ENCODE measurements around the gene MAP10. TPM values are rescaled to one million over a fixed set of nuclear protein-coding genes. Genes with fewer than 3 reads are reported as not detected.
A peak's percentile ranks its signal among the peaks of the same experiment; 100 is the strongest.

The MAP10 gene
- total and polyA plus RNA-seq, 2 experiments from 2014 or later = 1.5 to 2.3 TPM

GRCh38 chr1:232766241-232766890 is 38.9 kb upstream of the MAP10 start:
- H3K4me2 ChIP-seq (ENCODE audit: unreplicated experiment) = no peak overlapping the region
- no peak overlapping the region for H3K9ac ChIP-seq
- H4K20me1 ChIP-seq (ENCODE audit: insufficient read depth) = no peaks in the 10 kb centered on the region
- H3K4me1 ChIP-seq (ENCODE audit: insufficient read depth) = peaks cover 11% of the 10 kb centered on the region
- no peak for DNase-seq
- H3K27me3 ChIP-seq (replicated peaks; ENCODE audit: insufficient read depth) = no peaks in the 10 kb centered on the region
- H3K79me2 ChIP-seq (ENCODE audit: insufficient read depth) = no peaks in the 10 kb centered on the region
- H3K9me2 ChIP-seq (ENCODE audit: insufficient read depth) = no peaks in the 10 kb centered on the region
- H3F3A ChIP-seq (ENCODE audit: insufficient read depth) = peaks cover 16% of the 10 kb centered on the region; the same call in 1 of the 2 replicates
- WGBS, 2 experiments (ENCODE audit: low coverage in 1 of 2, low lambda C conversion rate in 2 of 2, missing lambda C conversion rate in 2 of 2) = 80 to 81% methylated on average over 8 of the region's 8 CpGs
- no peak overlapping the region for H3K4me3 ChIP-seq
- in situ Hi-C loops (cut with MboI) = no loop called here
- peak overlapping the region; percentile 65; the same call in 1 of the 2 replicates for H2AFZ ChIP-seq
- TF ChIP-seq EZH2 (IDR thresholded peaks at IDR 0.05; ENCODE audit: insufficient read depth, poor library complexity, severe bottlenecking) (no peak), EZH2phosphoT487 (IDR thresholded peaks at IDR 0.05; ENCODE audit: insufficient read depth, low read depth) (no peak)
- no peaks in the 10 kb centered on the region for H3K9me3 ChIP-seq (ENCODE audit: low read depth)
- no peak overlapping the region for H3K27ac ChIP-seq
- no peaks in the 10 kb centered on the region for H3K36me3 ChIP-seq (ENCODE audit: low read depth)

- H3K4me3 ChIP-seq = no peak overlapping the region
- H3K79me2 ChIP-seq (ENCODE audit: insufficient read depth) = no peaks in the 10 kb centered on the region
Measured at GRCh38 chr1:232766904-232767303, 38.3 kb upstream of the MAP10 start.

GRCh38 chr1:232767305-232768074 is 37.7 kb upstream of the MAP10 start:
- Histone ChIP-seq H3K9me3 (ENCODE audit: low read depth) (no peaks in the 10 kb centered on the region), H3K36me3 (ENCODE audit: low read depth) (no peaks in the 10 kb centered on the region), H3K4me2 (ENCODE audit: unreplicated experiment) (peak overlapping the region; percentile 41), H3F3A (ENCODE audit: insufficient read depth) (peaks cover 16% of the 10 kb centered on the region; the same call in 1 of the 2 replicates), H3K27me3 (replicated peaks; ENCODE audit: insufficient read depth) (no peaks in the 10 kb centered on the region), H2AFZ (peak overlapping the region; percentile 65), H3K27ac (peak overlapping the region; percentile 20; the same call in 1 of the 2 replicates), H3K79me2 (ENCODE audit: insufficient read depth) (no peaks in the 10 kb centered on the region), H4K20me1 (ENCODE audit: insufficient read depth) (no peaks in the 10 kb centered on the region), H3K4me1 (ENCODE audit: insufficient read depth) (peaks cover 11% of the 10 kb centered on the region), H3K9me2 (ENCODE audit: insufficient read depth) (no peaks in the 10 kb centered on the region), H3K9ac (no peak overlapping the region), H3K4me3 (no peak overlapping the region)
- WGBS, 2 experiments (ENCODE audit: low coverage in 1 of 2, low lambda C conversion rate in 2 of 2, missing lambda C conversion rate in 2 of 2) = 17 to 21% methylated on average over 14 of the region's 14 CpGs
- TF ChIP-seq EZH2phosphoT487 (IDR thresholded peaks at IDR 0.05; ENCODE audit: insufficient read depth, low read depth) = no peak
- TF ChIP-seq EZH2 (IDR thresholded peaks at IDR 0.05; ENCODE audit: insufficient read depth, poor library complexity, severe bottlenecking) = no peak
- in situ Hi-C loops (cut with MboI) = no loop called here
- DNase-seq = peak; percentile 94

More at GRCh38 chr1:232766904-232767303, 38.3 kb upstream of the MAP10 start:
- no peak overlapping the region for H3K9ac ChIP-seq
- in situ Hi-C loops (cut with MboI) = no loop called here
- peaks cover 16% of the 10 kb centered on the region; the same call in 1 of the 2 replicates for H3F3A ChIP-seq (ENCODE audit: insufficient read depth)
- H3K27me3 ChIP-seq (replicated peaks; ENCODE audit: insufficient read depth) = no peaks in the 10 kb centered on the region
- H3K4me2 ChIP-seq (ENCODE audit: unreplicated experiment) = no peak overlapping the region
- H2AFZ ChIP-seq = peak overlapping the region; percentile 65
- H3K4me1 ChIP-seq (ENCODE audit: insufficient read depth) = peaks cover 11% of the 10 kb centered on the region
- no peaks in the 10 kb centered on the region for H3K9me2 ChIP-seq (ENCODE audit: insufficient read depth)
- no peaks in the 10 kb centered on the region for H3K9me3 ChIP-seq (ENCODE audit: low read depth)
- 5 to 10% methylated on average over 1 of the region's 1 CpG for WGBS, 2 experiments (ENCODE audit: low coverage in 1 of 2, low lambda C conversion rate in 2 of 2, missing lambda C conversion rate in 2 of 2)
- H3K27ac ChIP-seq = no peak overlapping the region
- H4K20me1 ChIP-seq (ENCODE audit: insufficient read depth) = no peaks in the 10 kb centered on the region
- H3K36me3 ChIP-seq (ENCODE audit: low read depth) = no peaks in the 10 kb centered on the region
- DNase-seq = no peak
- TF ChIP-seq EZH2 (IDR thresholded peaks at IDR 0.05; ENCODE audit: insufficient read depth, poor library complexity, severe bottlenecking) = no peak
- no peak for TF ChIP-seq EZH2phosphoT487 (IDR thresholded peaks at IDR 0.05; ENCODE audit: insufficient read depth, low read depth)

GRCh38 chr1:232768793-232769192 is 36.4 kb upstream of the MAP10 start:
- peaks cover 16% of the 10 kb centered on the region; the same call in 1 of the 2 replicates for H3F3A ChIP-seq (ENCODE audit: insufficient read depth)
- H3K4me3 ChIP-seq = no peak overlapping the region
- peaks cover 11% of the 10 kb centered on the region for H3K4me1 ChIP-seq (ENCODE audit: insufficient read depth)
- no peaks in the 10 kb centered on the region for H3K9me3 ChIP-seq (ENCODE audit: low read depth)
- H3K9ac ChIP-seq = no peak overlapping the region
- no peaks in the 10 kb centered on the region for H3K79me2 ChIP-seq (ENCODE audit: insufficient read depth)
- TF ChIP-seq EZH2phosphoT487 (IDR thresholded peaks at IDR 0.05; ENCODE audit: insufficient read depth, low read depth) (no peak), EZH2 (IDR thresholded peaks at IDR 0.05; ENCODE audit: insufficient read depth, poor library complexity, severe bottlenecking) (no peak)
- no peaks in the 10 kb centered on the region for H3K36me3 ChIP-seq (ENCODE audit: low read depth)
- H2AFZ ChIP-seq = no peak overlapping the region
- H3K9me2 ChIP-seq (ENCODE audit: insufficient read depth) = no peaks in the 10 kb centered on the region
- in situ Hi-C loops (cut with MboI) = no loop called here
- no peaks in the 10 kb centered on the region for H4K20me1 ChIP-seq (ENCODE audit: insufficient read depth)
- no peaks in the 10 kb centered on the region for H3K27me3 ChIP-seq (replicated peaks; ENCODE audit: insufficient read depth)
- H3K27ac ChIP-seq = no peak overlapping the region
- WGBS, 2 experiments (ENCODE audit: low coverage in 1 of 2, low lambda C conversion rate in 2 of 2, missing lambda C conversion rate in 2 of 2) = 97 to 98% methylated on average over 2 of the region's 2 CpGs
- no peak overlapping the region for H3K4me2 ChIP-seq (ENCODE audit: unreplicated experiment)
- no peak for DNase-seq

Measured in GM23248 (cell line).